LoVo (cell line): ENCODE results near the gene DGKB.

Experiments used
- DNase-seq: peaks from one replicate; pipeline ENCODE4 v3.0.0-alpha.2; 2016; ENCODE audit warnings: low spot score

The DGKB gene

DNA sequence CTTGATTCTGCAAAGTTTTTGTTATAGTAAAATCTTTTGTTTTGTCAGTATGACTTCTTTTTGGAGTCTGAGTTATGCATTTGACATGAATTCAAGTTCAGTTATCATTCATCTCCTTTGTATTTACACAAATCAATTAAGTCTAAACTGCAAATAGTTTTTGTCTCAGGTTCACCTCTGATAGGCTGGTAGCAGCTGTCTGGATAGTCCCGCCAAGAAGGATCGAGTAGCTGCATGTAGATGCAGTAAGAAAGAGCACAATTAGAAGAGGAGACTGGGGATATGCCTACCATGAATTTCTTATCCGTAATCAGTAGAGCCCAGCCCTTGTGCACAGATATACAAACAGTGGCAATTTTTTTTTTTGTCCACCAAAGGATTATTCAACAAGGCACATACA lies 520.6 kb downstream of the DGKB start:
- DNase-seq: no peak

GRCh38 chr7:14381306-14381705 lies 521.2 kb downstream of the DGKB start:
- DNase-seq: no peak

- no peak for DNase-seq
These were observed 521.7 kb downstream of the DGKB start for GRCh38 chr7:14380881-14381280.

DNA sequence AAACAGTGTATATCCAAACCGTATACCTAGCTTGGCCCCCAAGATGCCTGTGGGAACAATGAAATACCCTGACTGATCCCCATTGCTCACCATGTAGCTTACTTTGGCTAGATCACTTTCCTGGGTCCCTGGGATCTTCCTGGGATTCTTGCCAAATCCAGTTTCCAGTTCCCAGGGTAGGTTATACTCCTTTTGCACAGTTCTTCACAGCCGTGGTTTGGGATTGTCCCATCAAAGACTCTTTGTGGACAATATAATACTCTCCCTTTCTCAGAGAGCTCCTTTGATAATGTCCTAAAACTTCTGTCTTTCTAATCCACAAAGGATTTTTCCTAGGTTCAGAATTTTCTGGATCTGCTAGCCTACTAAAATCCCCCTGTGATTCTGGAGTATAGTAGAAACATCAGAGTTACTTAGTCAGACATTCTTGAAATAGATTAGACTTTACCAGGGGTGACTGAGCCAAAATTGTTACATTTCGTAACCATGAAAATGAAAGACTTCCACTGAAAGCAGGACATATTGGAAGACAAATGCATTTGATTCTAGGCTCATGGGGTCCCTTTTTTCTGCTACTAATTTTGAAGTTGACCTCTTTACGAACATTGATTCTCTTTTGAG lies 524.8 kb downstream of the DGKB start:
- DNase-seq: no peak

- DNase-seq: no peak
These were observed 525.8 kb downstream of the DGKB start for GRCh38 chr7:14376711-14377110.

- no peak for DNase-seq
These were observed 526.6 kb downstream of the DGKB start for GRCh38 chr7:14375998-14376397.

GRCh38 chr7:14374336-14374735 lies 528.2 kb downstream of the DGKB start:
- DNase-seq: no peak

- no peak for DNase-seq
These were observed 534.3 kb downstream of the DGKB start for GRCh38 chr7:14368285-14368684.

DNA sequence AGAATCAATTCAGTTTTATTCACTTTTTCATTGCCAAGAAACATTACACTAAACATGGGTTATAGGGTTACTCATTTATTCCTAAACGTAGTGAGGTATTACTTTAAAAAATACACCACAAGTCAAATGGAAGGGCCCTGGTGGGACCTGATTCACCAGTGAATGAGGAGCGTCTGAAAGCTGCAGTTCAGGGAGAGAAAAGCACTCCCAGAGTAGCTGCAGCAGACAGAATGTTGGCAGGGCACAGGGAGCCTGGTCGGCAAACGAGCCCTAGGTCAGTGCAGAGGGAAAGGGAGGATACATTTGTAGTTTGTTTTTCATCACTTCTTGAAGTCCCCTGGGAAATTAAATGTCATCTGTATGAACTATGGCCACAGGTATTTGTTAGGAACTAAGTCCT lies 551.4 kb downstream of the DGKB start:
- no peak for DNase-seq

GRCh38 chr7:14341200-14341775 lies 561.3 kb downstream of the DGKB start:
- DNase-seq: no peak

GRCh38 chr7:14340393-14341074 lies 562.0 kb downstream of the DGKB start:
- DNase-seq: no peak

DNA sequence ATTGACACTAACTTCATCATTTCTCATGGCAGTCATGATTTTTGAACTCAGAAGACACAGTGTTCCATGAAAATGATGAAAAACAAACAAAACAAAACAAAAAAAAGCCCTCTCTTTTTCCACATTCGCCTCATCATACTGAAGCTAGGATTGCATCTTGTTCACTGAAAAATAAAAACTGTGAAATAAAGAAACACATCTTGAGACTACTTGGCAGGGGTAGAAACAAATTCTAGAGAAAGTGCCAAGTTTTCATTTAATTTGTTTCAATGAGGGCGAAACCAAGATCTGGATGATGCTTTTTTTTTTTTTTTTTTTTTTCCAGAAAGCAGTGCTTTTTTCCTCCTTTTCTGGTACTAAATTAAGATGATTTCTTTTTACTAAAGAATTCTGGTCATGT lies 562.7 kb downstream of the DGKB start:
- no peak for DNase-seq

- DNase-seq: no peak
These were observed 566.3 kb downstream of the DGKB start for GRCh38 chr7:14336256-14336655.

GRCh38 chr7:14332155-14332554 lies 570.4 kb downstream of the DGKB start:
- DNase-seq: no peak

- DNase-seq: no peak
These were observed 577.8 kb downstream of the DGKB start for GRCh38 chr7:14324767-14325166.

GRCh38 chr7:14322724-14323123 lies 579.8 kb downstream of the DGKB start:
- no peak for DNase-seq

DNA sequence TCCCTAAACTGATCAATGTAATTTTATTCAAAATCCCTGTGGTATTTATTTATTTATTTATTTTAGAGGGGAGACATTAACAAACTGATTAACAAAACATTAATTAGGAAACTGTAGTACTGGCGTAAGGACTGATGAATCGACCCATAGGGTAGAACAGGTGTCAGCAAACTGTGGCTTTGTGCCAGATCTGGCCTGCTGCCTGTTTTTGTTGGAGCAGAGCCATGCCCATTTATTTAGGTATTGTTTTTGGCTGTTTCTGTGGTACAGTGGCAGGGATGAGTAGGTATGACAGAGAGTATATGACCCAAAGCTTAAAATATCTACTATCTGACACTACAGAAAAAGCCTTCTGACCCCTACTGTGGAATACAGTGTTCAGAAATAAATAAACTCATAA lies 580.6 kb downstream of the DGKB start:
- DNase-seq: no peak

DNA sequence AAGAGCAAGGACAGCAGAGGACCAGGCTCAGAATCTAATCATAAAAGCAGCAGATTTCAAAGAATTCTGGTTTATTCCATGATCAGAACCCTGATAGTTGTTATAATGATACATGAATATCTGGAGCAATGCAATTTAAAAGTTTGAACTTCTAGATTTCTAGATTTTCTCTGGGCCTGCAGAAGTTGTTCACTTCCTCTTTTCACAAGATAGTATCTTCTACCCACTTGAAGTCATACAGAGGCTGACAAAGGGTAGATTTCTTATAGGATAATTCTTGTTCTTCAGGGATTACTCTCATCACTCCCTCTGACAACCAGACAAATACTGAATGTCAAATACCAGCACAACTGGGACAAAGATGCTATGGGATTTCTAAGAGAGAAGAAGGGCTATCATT lies 593.1 kb downstream of the DGKB start:
- DNase-seq: no peak

GRCh38 chr7:14305233-14305866 lies 597.2 kb downstream of the DGKB start:
- DNase-seq: no peak

GRCh38 chr7:14303536-14303935 lies 599.0 kb downstream of the DGKB start:
- peak; percentile 22 for DNase-seq

DNA sequence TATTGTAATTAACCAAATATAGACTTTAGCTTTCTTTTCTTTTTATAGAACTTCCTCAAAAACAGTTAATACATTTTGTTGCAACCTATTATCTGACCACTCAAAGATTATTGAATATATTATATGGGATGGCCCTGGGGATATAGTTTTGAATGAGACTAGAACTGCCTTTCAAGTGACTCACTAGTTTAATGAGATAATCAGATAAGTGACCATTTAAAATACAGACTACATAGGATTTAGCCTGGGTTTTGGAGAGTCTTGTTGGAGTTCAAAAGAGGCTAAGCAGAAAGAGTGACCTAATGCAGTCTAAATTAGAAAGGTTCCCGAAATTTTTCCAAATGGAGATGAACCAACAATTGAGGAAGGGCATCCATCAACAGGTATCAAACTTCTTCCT lies 607.9 kb downstream of the DGKB start:
- no peak for DNase-seq

DNA sequence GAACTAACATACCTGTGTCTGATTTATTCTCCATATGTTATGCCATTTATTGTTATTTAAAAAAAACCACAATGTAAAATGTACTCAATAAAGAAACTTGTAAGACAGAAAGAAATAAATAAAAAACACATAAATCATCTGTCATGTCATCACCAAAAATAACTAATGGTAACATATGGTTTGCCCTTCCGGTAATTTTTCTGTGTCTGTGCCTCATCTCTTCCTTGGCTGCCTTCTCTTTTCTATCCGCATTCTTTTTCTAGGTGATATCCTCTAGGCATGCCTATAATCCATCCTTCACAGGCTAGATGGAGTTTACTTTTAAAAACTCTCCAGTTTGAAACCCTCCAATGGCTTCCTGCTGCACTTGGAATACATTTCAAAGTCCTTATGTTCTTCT lies 609.1 kb downstream of the DGKB start:
- DNase-seq: no peak

DNA sequence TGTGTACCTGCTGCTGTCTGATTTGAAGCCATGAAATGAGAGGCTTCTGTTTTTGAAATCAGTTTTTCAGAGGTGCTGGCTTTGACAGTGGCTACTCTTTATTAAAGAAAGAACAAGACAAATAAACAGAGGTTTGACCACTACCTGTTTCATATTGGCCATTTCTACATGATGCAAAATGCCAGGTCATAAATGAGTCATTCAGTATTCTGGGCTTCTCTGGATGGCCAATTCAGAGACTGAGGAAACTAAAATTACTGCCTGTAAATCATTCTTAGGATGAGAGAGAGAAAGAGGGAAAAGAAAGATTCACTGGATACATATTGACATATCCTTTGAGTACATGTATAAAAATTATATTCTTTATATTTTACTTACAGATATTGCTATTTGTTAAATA lies 609.8 kb downstream of the DGKB start:
- no peak for DNase-seq
